Measurements from ENCODE around the gene IRS1.

The IRS1 gene

GRCh38 chr2:226788881-226789490 is 10.6 kb downstream of the IRS1 start:
- no peak for DNase-seq

- no peak for DNase-seq
Observed at GRCh38 chr2:226788064-226788463, 11.6 kb downstream of the IRS1 start.

- DNase-seq, result no peak
Observed at GRCh38 chr2:226783885-226784284, 15.7 kb downstream of the IRS1 start.

GRCh38 chr2:226782092-226782713 is 17.4 kb downstream of the IRS1 start:
- no peak for DNase-seq

- no peak for DNase-seq
Observed at GRCh38 chr2:226780431-226780830, 19.2 kb downstream of the IRS1 start.

GRCh38 chr2:226777611-226778010 is 22.0 kb downstream of the IRS1 start:
- no peak for DNase-seq

GRCh38 chr2:226776104-226776503 is 23.5 kb downstream of the IRS1 start:
- DNase-seq, result no peak

- DNase-seq, result no peak
Observed at GRCh38 chr2:226775032-226775509, 24.5 kb downstream of the IRS1 start.

- DNase-seq, result no peak
Observed at GRCh38 chr2:226773291-226773690, 26.3 kb downstream of the IRS1 start.

GRCh38 chr2:226772389-226773179 is 27.0 kb downstream of the IRS1 start:
- DNase-seq, result peak; percentile 19

- DNase-seq, result no peak
Observed at GRCh38 chr2:226771067-226771466, 28.6 kb downstream of the IRS1 start.

- DNase-seq, result no peak
Observed at GRCh38 chr2:226767056-226767813, 32.4 kb downstream of the IRS1 start.

- no peak for DNase-seq
Observed at GRCh38 chr2:226766352-226767055, 33.1 kb downstream of the IRS1 start.

GRCh38 chr2:226763320-226763719 is 36.3 kb downstream of the IRS1 start:
- no peak for DNase-seq

- DNase-seq, result no peak
Observed at GRCh38 chr2:226761195-226761583, 38.4 kb downstream of the IRS1 start.

- no peak for DNase-seq
Observed at GRCh38 chr2:226760412-226761194, 39.0 kb downstream of the IRS1 start.

GRCh38 chr2:226759768-226760167 is 39.9 kb downstream of the IRS1 start:
- no peak for DNase-seq

GRCh38 chr2:226758921-226759640 is 40.5 kb downstream of the IRS1 start:
- no peak for DNase-seq

GRCh38 chr2:226756131-226756530 is 43.5 kb downstream of the IRS1 start:
- no peak for DNase-seq

GRCh38 chr2:226755631-226756030 is 44.0 kb downstream of the IRS1 start:
- DNase-seq, result no peak

Measured in CD4-positive, alpha-beta T cell treated with Interleukin-4 for 4 hours (primary cell).